MM.1S (cell line): Measurements from ENCODE around the gene CDON.
A peak's percentile ranks its signal among the peaks of the same experiment; 100 is the strongest.

Experiments
- DNase-seq: peaks from one replicate; pipeline ENCODE4 v3.0.0-alpha.2; 2015
- H2AFZ ChIP-seq: fragments of 300-600 bp; sonication (generic); 2 replicates; pipeline ENCODE4 v1.6.0; 2016; ENCODE audit warnings: antibody characterized with exemption, low read length
- H3F3A ChIP-seq: fragments of 300-600 bp; sonication (generic); 2 replicates; pipeline ENCODE4 v1.6.1; 2016; ENCODE audit warnings: mild to moderate bottlenecking, antibody characterized with exemption, low read length, moderate library complexity, mixed read lengths; ENCODE audit not compliant: insufficient read depth
- H3K27ac ChIP-seq: fragments of 300-600 bp; sonication (generic); 2 replicates; pipeline ENCODE4 v1.5.1; 2016; ENCODE audit warnings: mild to moderate bottlenecking, low read length
- H3K27me3 ChIP-seq: fragments of 300-600 bp; sonication (generic); replicated peaks from 2 replicates; pipeline ENCODE4 v1.6.0; 2016; ENCODE audit warnings: low read length; ENCODE audit not compliant: insufficient read depth
- H3K36me3 ChIP-seq: fragments of 300-600 bp; sonication (generic); replicated peaks from 2 replicates; pipeline ENCODE4 v1.6.1; 2016; ENCODE audit warnings: mild to moderate bottlenecking, low read length, mixed read lengths; ENCODE audit not compliant: insufficient read depth
- H3K4me1 ChIP-seq: fragments of 300-600 bp; sonication (generic); 2 replicates; pipeline ENCODE4 v1.6.1; 2016; ENCODE audit warnings: low read length, mixed read lengths
- H3K4me2 ChIP-seq: fragments of 300-600 bp; sonication (generic); 2 replicates; pipeline ENCODE4 v1.6.0; 2016; ENCODE audit warnings: low read depth, low read length
- H3K4me3 ChIP-seq: fragments of 300-600 bp; sonication (generic); 2 replicates; pipeline ENCODE4 v1.5.1; 2016; ENCODE audit warnings: low read length, mixed read lengths
- H3K79me2 ChIP-seq: fragments of 300-600 bp; sonication (generic); 2 replicates; pipeline ENCODE4 v1.6.1; 2016; ENCODE audit warnings: mixed run types, low read length, mixed read lengths
- H3K9ac ChIP-seq: fragments of 300-600 bp; sonication (generic); 2 replicates; pipeline ENCODE4 v1.6.1; 2016; ENCODE audit warnings: low read length, mixed read lengths
- H3K9me2 ChIP-seq: fragments of 300-600 bp; sonication (generic); replicated peaks from 2 replicates; pipeline ENCODE4 v1.6.1; 2016; ENCODE audit warnings: mild to moderate bottlenecking, low read length, mixed read lengths; ENCODE audit not compliant: insufficient read depth
- H3K9me3 ChIP-seq: fragments of 300-600 bp; sonication (generic); replicated peaks from 2 replicates; pipeline ENCODE4 v1.6.1; 2016; ENCODE audit warnings: mild to moderate bottlenecking, low read length, mixed read lengths; ENCODE audit not compliant: insufficient read depth
- H4K20me1 ChIP-seq: fragments of 300-600 bp; sonication (generic); 2 replicates; pipeline ENCODE4 v1.6.1; 2016; ENCODE audit warnings: mild to moderate bottlenecking, low read length, moderate library complexity, mixed read lengths; ENCODE audit not compliant: insufficient read depth
- CTCF ChIP-seq: fragments of 300-600 bp; sonication (generic); IDR thresholded peaks from 2 replicates; pipeline ENCODE4 v1.5.1; 2016; ENCODE audit warnings: antibody characterized with exemption, low read length, mixed read lengths
- EZH2 ChIP-seq: fragments of 300-600 bp; sonication (generic); optimal IDR thresholded peaks from 2 replicates; pipeline ENCODE3; 2017; ENCODE audit warnings: low read depth, mild to moderate bottlenecking, antibody characterized with exemption, low read length, mixed read lengths
- EZH2phosphoT487 ChIP-seq: fragments of 300-600 bp; sonication (generic); IDR thresholded peaks from 2 replicates; pipeline ENCODE4 v1.6.1; 2018; ENCODE audit warnings: antibody characterized with exemption, low read length

CDON gene

GRCh38 chr11:125939081-125939521 is 123.6 kb downstream of the CDON start:
- Histone ChIP-seq H3F3A (no peaks in the 10 kb centered on the region), H3K4me3 (no peak overlapping the region), H3K27me3 (no peaks in the 10 kb centered on the region), H3K9me3 (no peaks in the 10 kb centered on the region), H3K4me1 (peaks cover 5% of the 10 kb centered on the region), H3K27ac (no peak overlapping the region), H3K9me2 (no peaks in the 10 kb centered on the region), H2AFZ (no peak overlapping the region), H3K79me2 (no peaks in the 10 kb centered on the region), H3K36me3 (no peaks in the 10 kb centered on the region), H3K9ac (no peak overlapping the region), H4K20me1 (no peaks in the 10 kb centered on the region), H3K4me2 (no peak overlapping the region)
- TF ChIP-seq EZH2phosphoT487: no peak
- TF ChIP-seq CTCF: no peak
- TF ChIP-seq EZH2: no peak
- no peak for DNase-seq

- DNase-seq: no peak
- Histone ChIP-seq H3K9ac (no peak overlapping the region), H3K79me2 (no peaks in the 10 kb centered on the region), H4K20me1 (no peaks in the 10 kb centered on the region), H3K27ac (no peak overlapping the region), H3K36me3 (no peaks in the 10 kb centered on the region), H3K9me3 (no peaks in the 10 kb centered on the region), H3K9me2 (no peaks in the 10 kb centered on the region), H3F3A (no peaks in the 10 kb centered on the region), H3K4me3 (no peak overlapping the region), H3K4me1 (peaks cover 5% of the 10 kb centered on the region), H3K4me2 (no peak overlapping the region), H3K27me3 (no peaks in the 10 kb centered on the region), H2AFZ (no peak overlapping the region)
- TF ChIP-seq EZH2phosphoT487 (no peak), EZH2 (no peak), CTCF (no peak)
Measured at GRCh38 chr11:125938418-125938817, 124.2 kb downstream of the CDON start.

GRCh38 chr11:125935618-125936199 is 127.0 kb downstream of the CDON start:
- H3K79me2 ChIP-seq: no peaks in the 10 kb centered on the region
- H3K9me2 ChIP-seq: no peaks in the 10 kb centered on the region
- H3K27me3 ChIP-seq: no peaks in the 10 kb centered on the region
- H2AFZ ChIP-seq: 0 out of 2 replicates have a peak overlapping the region, but pooled peaks have one; percentile 7
- H4K20me1 ChIP-seq: no peaks in the 10 kb centered on the region
- H3K4me3 ChIP-seq: no peak overlapping the region
- H3K4me2 ChIP-seq: no peak overlapping the region
- no peak overlapping the region for H3K9ac ChIP-seq
- no peaks in the 10 kb centered on the region for H3K36me3 ChIP-seq
- no peaks in the 10 kb centered on the region for H3F3A ChIP-seq
- no peaks in the 10 kb centered on the region for H3K9me3 ChIP-seq
- H3K27ac ChIP-seq: no peak overlapping the region
- DNase-seq: no peak
- no peaks in the 10 kb centered on the region for H3K4me1 ChIP-seq
- TF ChIP-seq CTCF (no peak), EZH2phosphoT487 (no peak), EZH2 (no peak)
